HAP-1 (cell line): ENCODE data around the gene IGF2BP1.
"Not testable (repeated sequence)": the region's sequence is repeated elsewhere in the genome, so short reads cannot be mapped to it uniquely, and the experiment has no call there.

Experiments used
- DNase-seq, 2 experiments: peaks; one replicate each; pipeline ENCODE4 v3.0.0-alpha.2; 2016 to 2020; ENCODE audit warnings: low spot score in 2 of 2
- H3K27me3 ChIP-seq: fragments of 250-450 bp; sonication (Bioruptor Pico); 2 replicates; pipeline ENCODE4 v1.5.1; 2020; ENCODE audit warnings: low read depth, mild to moderate bottlenecking, moderate library complexity
- H3K36me3 ChIP-seq: fragments of 250-450 bp; sonication (Bioruptor Pico); replicated peaks from 2 replicates; pipeline ENCODE4 v1.5.1; 2020; ENCODE audit warnings: mild to moderate bottlenecking
- H3K4me1 ChIP-seq: fragments of 250-450 bp; sonication (Bioruptor Pico); 2 replicates; pipeline ENCODE4 v1.5.1; 2020; ENCODE audit warnings: mild to moderate bottlenecking
- H3K4me3 ChIP-seq: fragments of 250-450 bp; sonication (Bioruptor Pico); 2 replicates; pipeline ENCODE4 v1.5.1; 2020; ENCODE audit warnings: mild to moderate bottlenecking, moderate library complexity
- H3K9me3 ChIP-seq: fragments of 250-450 bp; sonication (Bioruptor Pico); 2 replicates; pipeline ENCODE4 v1.5.1; 2020; ENCODE audit warnings: mild to moderate bottlenecking, moderate library complexity
- in situ Hi-C: fragments of 300-500 bp; cut with MboI; formaldehyde crosslinking; loops from 3 replicates; pipeline ENCODE4 v1.14.3; 2020; ENCODE audit warnings: low sequenced_read_pairs, inconsistent platforms, mixed read lengths

The IGF2BP1 gene

DNA sequence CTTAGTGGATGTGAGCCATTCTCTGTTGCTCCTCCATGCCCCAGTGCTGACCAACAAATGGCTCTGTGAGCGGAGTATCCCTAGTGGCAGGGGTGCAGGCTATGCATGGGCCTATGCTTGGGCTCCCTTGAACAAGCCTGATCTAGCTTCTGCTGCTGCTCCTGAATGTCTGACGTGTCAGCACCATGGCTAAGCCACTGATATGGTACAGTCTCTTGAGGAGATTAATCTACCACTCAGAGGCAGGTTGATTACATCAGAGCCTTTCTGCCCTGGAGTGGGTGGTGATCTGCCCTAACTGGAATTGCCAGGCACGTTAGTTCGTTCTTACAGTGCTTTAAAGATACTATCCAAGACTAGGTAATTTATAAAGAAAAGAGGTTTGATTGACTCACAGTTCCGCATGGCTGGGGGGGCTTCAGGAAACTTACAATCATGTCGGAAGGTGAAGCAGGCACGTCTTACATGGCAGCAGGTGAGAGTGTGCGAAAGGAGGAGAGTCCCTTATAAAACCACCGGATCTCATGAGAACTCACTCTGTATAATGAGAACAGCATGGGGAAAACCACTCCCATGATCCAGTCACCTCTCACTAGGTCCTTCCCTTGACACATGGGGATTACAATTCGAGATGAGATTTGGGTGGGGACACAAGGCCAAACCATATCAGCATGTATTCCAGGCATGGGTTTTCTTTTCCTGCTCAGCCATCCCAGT lies 93.9 kb downstream of the IGF2BP1 start:
- Histone ChIP-seq H3K9me3 (no peaks in the 10 kb centered on the region; the same call in none of the 2 replicates), H3K4me1 (no peaks in the 10 kb centered on the region), H3K36me3 (no peaks in the 10 kb centered on the region), H3K27me3 (no peaks in the 10 kb centered on the region), H3K4me3 (no peak overlapping the region)
- DNase-seq: no peak
- in situ Hi-C loops: no loop called here

DNA sequence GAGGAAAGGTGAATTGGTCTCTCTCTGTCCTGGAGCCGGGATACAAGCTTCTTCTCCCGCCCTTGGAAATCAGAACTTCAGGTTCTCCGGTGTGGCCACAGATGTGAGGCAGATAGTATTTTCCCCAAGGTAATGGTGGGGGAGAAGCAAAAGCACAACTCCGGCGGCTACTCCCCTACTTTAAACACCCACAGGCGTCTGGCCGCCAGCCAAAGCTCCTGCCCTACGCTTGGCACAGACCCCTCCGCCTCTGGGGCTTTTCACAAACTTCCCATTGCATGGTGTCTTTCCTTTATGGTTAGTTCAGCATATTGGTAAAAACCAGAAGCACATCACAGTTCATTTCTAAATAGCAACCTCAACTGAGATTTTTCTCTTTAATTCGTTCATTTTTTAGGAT lies 95.9 kb downstream of the IGF2BP1 start:
- in situ Hi-C loops: no loop called here
- Histone ChIP-seq H3K27me3 (no peaks in the 10 kb centered on the region), H3K4me1 (no peaks in the 10 kb centered on the region), H3K9me3 (no peaks in the 10 kb centered on the region; the same call in none of the 2 replicates), H3K36me3 (no peaks in the 10 kb centered on the region), H3K4me3 (no peak overlapping the region)
- DNase-seq: no peak

DNA sequence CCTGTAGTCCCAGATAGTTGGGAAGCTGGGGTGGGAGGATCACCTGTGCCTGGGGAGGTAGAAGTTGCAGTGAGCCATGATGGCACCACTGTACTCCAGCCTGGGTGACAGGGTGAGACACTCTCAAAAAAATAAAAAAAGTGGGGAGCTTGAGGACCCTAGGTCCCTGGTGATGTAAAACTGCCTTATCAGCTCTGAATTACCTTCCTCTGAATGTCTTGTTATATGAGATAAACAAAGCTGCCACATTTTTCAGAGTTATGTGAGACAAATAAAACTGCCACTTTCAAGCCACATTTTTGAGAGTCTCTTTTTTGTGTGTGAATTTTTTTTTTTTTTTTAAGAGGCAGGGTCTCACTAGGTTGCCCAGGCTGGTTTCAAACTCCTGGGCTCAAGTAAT lies 103.4 kb downstream of the IGF2BP1 start:
- in situ Hi-C loops: no loop called here
- DNase-seq: no peak
- H3K27me3 ChIP-seq: no peaks in the 10 kb centered on the region
- H3K36me3 ChIP-seq: no peaks in the 10 kb centered on the region
- no peak overlapping the region for H3K4me3 ChIP-seq
- no peaks in the 10 kb centered on the region for H3K9me3 ChIP-seq
- no peaks in the 10 kb centered on the region for H3K4me1 ChIP-seq

GRCh38 chr17:49101054-49101534 lies 103.9 kb downstream of the IGF2BP1 start:
- no peaks in the 10 kb centered on the region for H3K9me3 ChIP-seq
- H3K27me3 ChIP-seq: no peaks in the 10 kb centered on the region
- H3K4me1 ChIP-seq: peaks cover 3% of the 10 kb centered on the region; the same call in 1 of the 2 replicates
- no peaks in the 10 kb centered on the region for H3K36me3 ChIP-seq
- no peak overlapping the region for H3K4me3 ChIP-seq
- no peak for DNase-seq
- in situ Hi-C loops: no loop called here

DNA sequence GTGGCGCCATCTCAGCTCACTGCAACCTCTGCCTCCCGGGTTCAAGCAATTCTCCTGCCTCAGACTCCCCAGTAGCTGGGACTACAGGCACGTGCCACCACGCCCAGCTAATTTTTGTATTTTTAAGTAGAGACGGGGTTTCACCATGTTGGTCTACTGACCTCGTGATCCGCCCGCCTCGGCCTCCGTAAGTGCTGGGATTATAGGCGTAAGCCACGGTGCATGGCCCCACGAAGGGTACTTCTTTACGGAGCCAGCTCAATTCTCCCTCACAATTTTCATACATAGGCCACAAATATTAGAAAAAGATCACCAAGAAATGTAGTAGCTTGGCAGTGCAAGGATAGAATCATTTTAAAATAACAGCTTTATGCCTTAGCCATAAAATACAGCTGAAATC lies 106.2 kb downstream of the IGF2BP1 start:
- H3K4me1 ChIP-seq, H3K36me3 ChIP-seq, in situ Hi-C loops, H3K9me3 ChIP-seq, DNase-seq, H3K27me3 ChIP-seq, H3K4me3 ChIP-seq: not testable (repeated sequence)

GRCh38 chr17:49104511-49105074 lies 107.4 kb downstream of the IGF2BP1 start:
- no peaks in the 10 kb centered on the region for H3K27me3 ChIP-seq
- H3K9me3 ChIP-seq: no peaks in the 10 kb centered on the region
- in situ Hi-C loops: no loop called here
- no peaks in the 10 kb centered on the region for H3K36me3 ChIP-seq
- H3K4me3 ChIP-seq: no peak overlapping the region
- no peak for DNase-seq
- peaks cover 3% of the 10 kb centered on the region for H3K4me1 ChIP-seq
